HG02571 (cell line): Measurements from ENCODE around the gene ZBTB24.
"Not testable (repeated sequence)": the region's sequence is repeated elsewhere in the genome, so short reads cannot be mapped to it uniquely, and the experiment has no call there.

Experiments
- ATAC-seq: cut with Tn5 transposase; IDR thresholded peaks from one replicate; pipeline ENCODE4 v1.9.1; 2021; ENCODE audit warnings: mild to moderate bottlenecking, moderate library complexity; ENCODE audit not compliant: unreplicated experiment

Gene ZBTB24

GRCh38 chr6:109482905-109483734, at the start of gene ZBTB24:
Gene ZBTB24 (minus strand): TSS chr6:109483219. CDS start chr6:109482026, 1,193 bp downstream.
- ATAC-seq: peak; percentile 92

- ATAC-seq: no peak
Measured at GRCh38 chr6:109531446-109531845, 48.4 kb upstream of the ZBTB24 start.

- ATAC-seq: no peak
Measured at GRCh38 chr6:109527989-109528388, 45.0 kb upstream of the ZBTB24 start.

- ATAC-seq: no peak
Measured at GRCh38 chr6:109526905-109527628, 44.0 kb upstream of the ZBTB24 start.

- no peak for ATAC-seq
Measured at GRCh38 chr6:109524129-109524528, 41.1 kb upstream of the ZBTB24 start.

GRCh38 chr6:109523478-109523877, 40.5 kb upstream of the ZBTB24 start:
- ATAC-seq: no peak

GRCh38 chr6:109521080-109521479, 38.1 kb upstream of the ZBTB24 start:
- no peak for ATAC-seq

GRCh38 chr6:109519647-109520046, 36.6 kb upstream of the ZBTB24 start:
- ATAC-seq: not testable (repeated sequence)

- no peak for ATAC-seq
Measured at GRCh38 chr6:109516929-109517328, 33.9 kb upstream of the ZBTB24 start.

- ATAC-seq: no peak
Measured at GRCh38 chr6:109515781-109516409, 32.9 kb upstream of the ZBTB24 start.

- ATAC-seq: no peak
Measured at GRCh38 chr6:109514946-109515345, 31.9 kb upstream of the ZBTB24 start.

- ATAC-seq: no peak
Measured at GRCh38 chr6:109513571-109514071, 30.6 kb upstream of the ZBTB24 start.

- no peak for ATAC-seq
Measured at GRCh38 chr6:109512271-109512817, 29.3 kb upstream of the ZBTB24 start.

- no peak for ATAC-seq
Measured at GRCh38 chr6:109511832-109512231, 28.8 kb upstream of the ZBTB24 start.

GRCh38 chr6:109510358-109510757, 27.3 kb upstream of the ZBTB24 start:
- ATAC-seq: no peak

- ATAC-seq: no peak
Measured at GRCh38 chr6:109508166-109508860, 25.3 kb upstream of the ZBTB24 start.

- no peak for ATAC-seq
Measured at GRCh38 chr6:109507490-109508072, 24.6 kb upstream of the ZBTB24 start.

- no peak for ATAC-seq
Measured at GRCh38 chr6:109506841-109507240, 23.8 kb upstream of the ZBTB24 start.

GRCh38 chr6:109506314-109506713, 23.3 kb upstream of the ZBTB24 start:
- ATAC-seq: no peak
